ENCODE measurements around the gene FBLN5. TPM values are rescaled to one million over a fixed set of nuclear protein-coding genes. Genes with fewer than 3 reads are reported as not detected.
A peak's percentile ranks its signal among the peaks of the same experiment; 100 is the strongest.

Gene FBLN5
- total RNA-seq, 1 experiment from 2014 or later: 1.0 TPM

GRCh38 chr14:91837076-91837475 lies 110.4 kb downstream of the FBLN5 start:
- no peak overlapping the region for H2BK5ac ChIP-seq (ENCODE audit: insufficient read length, low read length)
- no peak overlapping the region for H3K56ac ChIP-seq (ENCODE audit: insufficient read length, low read depth, low read length)
- H4K91ac ChIP-seq (ENCODE audit: insufficient read length, low read depth, low read length): no peak overlapping the region
- no peak overlapping the region; a peak in 1 of 7 replicates for H3K27ac Mint-ChIP-seq
- no peaks in the 10 kb centered on the region for H3K9me3 ChIP-seq (ENCODE audit: control insufficient read depth, low read depth, low read length)
- H2BK15ac ChIP-seq (ENCODE audit: low read depth, low read length): no peak overlapping the region
- H4K20me1 ChIP-seq (ENCODE audit: control insufficient read depth, insufficient read depth, insufficient read length): no peaks in the 10 kb centered on the region
- H4K5ac ChIP-seq (ENCODE audit: insufficient read length, low read depth, low read length): no peak overlapping the region
- no peak overlapping the region for H2AK5ac ChIP-seq (ENCODE audit: insufficient read length, low read length)
- no peak overlapping the region for H3K18ac ChIP-seq (ENCODE audit: insufficient read length, low read depth, low read length)
- H2BK120ac ChIP-seq (ENCODE audit: low read depth, low read length, poor library complexity, severe bottlenecking): no peak overlapping the region
- no peak for DNase-seq
- no peak overlapping the region for H2BK12ac ChIP-seq (ENCODE audit: insufficient read length, low read depth, low read length)
- no peak overlapping the region for H3K4ac ChIP-seq (ENCODE audit: low read depth, low read length)
- H2AFZ ChIP-seq (ENCODE audit: low read length): no peak overlapping the region
- H3K14ac ChIP-seq (ENCODE audit: insufficient read depth, low read length): no peak overlapping the region
- no peaks in the 10 kb centered on the region; the same call in 1 of the 2 replicates for H3K79me2 ChIP-seq (ENCODE audit: insufficient read depth, low read length)
- no peak overlapping the region for H3K23ac ChIP-seq (ENCODE audit: insufficient read length, low read depth, low read length)
- H3K4me1 ChIP-seq (ENCODE audit: insufficient read depth, low read length): no peaks in the 10 kb centered on the region
- peaks cover 3% of the 10 kb centered on the region for H3K23me2 ChIP-seq (ENCODE audit: insufficient read length, low read depth, low read length, poor library complexity, severe bottlenecking)
- H3K36me3 Mint-ChIP-seq (ENCODE audit: insufficient read depth in 1 of 3, low read depth in 3 of 3): no peaks in the 10 kb centered on the region
- peak overlapping the region; percentile 80 to 88 for H3K4me3 Mint-ChIP-seq
- H3K9ac ChIP-seq (ENCODE audit: extremely low read depth, insufficient read length, low read length): no peak overlapping the region
- no peak overlapping the region for H3T11ph ChIP-seq (ENCODE audit: low read length)
- no peak for TF ChIP-seq CTCF (conservative IDR thresholded peaks at IDR 0.05)
- no peak overlapping the region for H2BK20ac ChIP-seq (ENCODE audit: low read depth, low read length, poor library complexity, severe bottlenecking)
- no peaks in the 10 kb centered on the region for H3K9me3 Mint-ChIP-seq
- no peaks in the 10 kb centered on the region for H3K79me1 ChIP-seq (ENCODE audit: insufficient read depth, low read depth, low read length, poor library complexity, severe bottlenecking)
- no peaks in the 10 kb centered on the region for H3K27me3 ChIP-seq (ENCODE audit: insufficient read depth, low read length)
- peaks cover 6% of the 10 kb centered on the region; the same call in 1 of the 2 replicates for H3K27me3 Mint-ChIP-seq (ENCODE audit: low read depth)
- H3K27ac ChIP-seq (ENCODE audit: insufficient read length, low read depth, low read length): no peak overlapping the region
- peak overlapping the region; percentile 84 for H3K4me2 ChIP-seq (ENCODE audit: insufficient read depth, insufficient read length, low read length)
- no peak overlapping the region for H4K8ac ChIP-seq (replicated peaks; ENCODE audit: insufficient read length, low read depth, low read length)
- H3K4me1 Mint-ChIP-seq: peaks cover 20 to 29% of the 10 kb centered on the region in 2 experiments
- no CpG with 5 or more reads among the region's 12 CpGs for WGBS (ENCODE audit: extremely low coverage, insufficient read length, low lambda C conversion rate)

Data from H9 (cell line).